HL-60/S4 (cell line): ENCODE results near the gene ZC3H7B.

Experiments
- in situ Hi-C: fragments of 300-500 bp; cut with MboI; formaldehyde crosslinking; loops from 2 replicates; pipeline ENCODE4 v1.14.3; 2022; ENCODE audit warnings: low sequenced_read_pairs

Gene ZC3H7B, protein sequence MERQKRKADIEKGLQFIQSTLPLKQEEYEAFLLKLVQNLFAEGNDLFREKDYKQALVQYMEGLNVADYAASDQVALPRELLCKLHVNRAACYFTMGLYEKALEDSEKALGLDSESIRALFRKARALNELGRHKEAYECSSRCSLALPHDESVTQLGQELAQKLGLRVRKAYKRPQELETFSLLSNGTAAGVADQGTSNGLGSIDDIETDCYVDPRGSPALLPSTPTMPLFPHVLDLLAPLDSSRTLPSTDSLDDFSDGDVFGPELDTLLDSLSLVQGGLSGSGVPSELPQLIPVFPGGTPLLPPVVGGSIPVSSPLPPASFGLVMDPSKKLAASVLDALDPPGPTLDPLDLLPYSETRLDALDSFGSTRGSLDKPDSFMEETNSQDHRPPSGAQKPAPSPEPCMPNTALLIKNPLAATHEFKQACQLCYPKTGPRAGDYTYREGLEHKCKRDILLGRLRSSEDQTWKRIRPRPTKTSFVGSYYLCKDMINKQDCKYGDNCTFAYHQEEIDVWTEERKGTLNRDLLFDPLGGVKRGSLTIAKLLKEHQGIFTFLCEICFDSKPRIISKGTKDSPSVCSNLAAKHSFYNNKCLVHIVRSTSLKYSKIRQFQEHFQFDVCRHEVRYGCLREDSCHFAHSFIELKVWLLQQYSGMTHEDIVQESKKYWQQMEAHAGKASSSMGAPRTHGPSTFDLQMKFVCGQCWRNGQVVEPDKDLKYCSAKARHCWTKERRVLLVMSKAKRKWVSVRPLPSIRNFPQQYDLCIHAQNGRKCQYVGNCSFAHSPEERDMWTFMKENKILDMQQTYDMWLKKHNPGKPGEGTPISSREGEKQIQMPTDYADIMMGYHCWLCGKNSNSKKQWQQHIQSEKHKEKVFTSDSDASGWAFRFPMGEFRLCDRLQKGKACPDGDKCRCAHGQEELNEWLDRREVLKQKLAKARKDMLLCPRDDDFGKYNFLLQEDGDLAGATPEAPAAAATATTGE

DNA sequence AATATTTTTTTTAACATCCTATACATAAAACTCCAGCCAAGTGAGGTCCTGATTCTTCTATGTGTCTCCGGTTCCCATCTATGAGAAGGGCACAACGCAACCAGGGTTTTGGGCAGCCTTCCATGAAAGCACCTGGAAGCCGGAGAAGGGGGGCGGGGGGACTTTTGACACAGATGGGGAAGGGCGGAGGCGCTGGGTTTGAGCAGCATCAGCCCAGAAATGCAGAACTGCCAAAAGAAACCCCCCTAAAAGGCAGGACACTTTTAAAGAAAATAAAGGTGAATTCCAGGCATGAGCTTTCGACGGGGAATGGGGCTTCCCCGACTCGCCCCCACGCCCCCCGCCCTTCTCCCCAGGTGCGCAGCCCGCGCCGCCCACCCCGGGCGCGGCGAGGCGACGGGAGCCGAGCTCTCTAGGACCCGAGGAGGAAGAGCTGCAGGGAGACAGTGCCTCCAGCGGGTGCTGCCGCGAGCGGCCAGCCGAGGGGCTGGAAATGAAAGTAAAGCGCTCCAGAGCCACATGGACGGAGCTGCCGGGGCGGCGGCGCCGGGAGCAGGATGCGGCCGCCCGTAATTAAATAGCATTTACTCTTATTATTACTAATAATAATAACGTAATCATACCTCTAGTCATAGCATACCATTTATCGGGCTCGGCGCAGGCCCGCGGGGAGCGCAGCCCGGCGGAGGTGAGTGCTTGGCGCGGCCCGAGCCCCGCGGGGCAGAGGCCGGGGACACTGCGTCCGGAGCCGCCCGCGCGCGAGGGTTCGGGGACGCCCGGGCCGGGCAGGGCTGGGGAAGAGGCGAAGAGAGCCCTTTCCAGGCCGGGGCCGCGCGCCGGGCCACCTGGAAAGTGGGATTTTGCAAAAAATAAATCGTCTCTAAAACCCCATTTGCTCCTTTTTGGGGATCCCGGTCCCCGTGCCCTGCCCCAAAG, at the start of gene ZC3H7B:
TSS of gene ZC3H7B (plus strand) at position 441 of the 936 bp plus-strand sequence. CDS start 19,136 bp downstream, outside the sequence.
- in situ Hi-C loops = no loop called here

DNA sequence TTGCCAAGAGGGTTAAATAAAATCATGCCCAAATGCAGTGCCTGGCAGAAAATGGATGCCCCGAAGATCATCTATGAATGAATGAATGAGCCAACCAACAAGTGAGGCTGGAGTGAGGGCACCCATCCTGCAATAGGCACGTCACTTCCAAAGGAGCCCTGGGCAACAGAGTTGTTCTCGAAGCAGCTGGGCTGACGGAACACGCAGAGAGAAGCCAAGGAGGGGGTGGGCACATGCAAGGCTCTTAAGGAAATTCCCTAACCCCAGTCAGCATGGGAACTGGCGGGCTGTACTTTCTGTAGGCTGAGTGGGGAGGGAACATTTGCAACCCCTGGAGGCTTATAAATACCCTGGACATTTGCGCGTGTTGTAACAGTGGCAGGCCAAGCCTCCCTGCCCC, 49.0 kb upstream of the ZC3H7B start:
- in situ Hi-C loops = loop anchor here (10.0 kb wide), 1 partner anchor 328 kb away; no protein-coding TSS in a partner anchor

DNA sequence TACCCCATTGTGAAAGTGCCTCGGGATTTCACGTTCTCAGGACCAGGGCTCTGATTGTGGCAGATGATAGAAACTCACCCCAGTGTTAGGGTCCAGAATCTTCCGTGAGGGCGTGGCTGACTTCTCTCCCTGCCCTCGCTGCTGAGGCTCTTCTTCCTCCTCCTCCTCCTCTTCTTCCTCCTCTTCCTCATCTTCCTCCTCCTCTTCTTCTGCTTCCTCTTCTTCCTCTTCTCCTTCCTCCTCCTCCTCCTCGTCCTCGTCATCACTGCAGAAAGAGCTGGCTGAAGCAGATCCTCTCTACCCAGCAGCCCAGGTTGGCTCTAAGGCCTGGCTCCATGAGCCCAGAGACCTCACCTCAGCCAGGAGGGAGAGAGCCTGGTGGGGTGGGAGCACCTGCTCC, 47.1 kb upstream of the ZC3H7B start:
- in situ Hi-C loops = loop anchor here (10.0 kb wide), 1 partner anchor 329 kb away; no protein-coding TSS in a partner anchor

DNA sequence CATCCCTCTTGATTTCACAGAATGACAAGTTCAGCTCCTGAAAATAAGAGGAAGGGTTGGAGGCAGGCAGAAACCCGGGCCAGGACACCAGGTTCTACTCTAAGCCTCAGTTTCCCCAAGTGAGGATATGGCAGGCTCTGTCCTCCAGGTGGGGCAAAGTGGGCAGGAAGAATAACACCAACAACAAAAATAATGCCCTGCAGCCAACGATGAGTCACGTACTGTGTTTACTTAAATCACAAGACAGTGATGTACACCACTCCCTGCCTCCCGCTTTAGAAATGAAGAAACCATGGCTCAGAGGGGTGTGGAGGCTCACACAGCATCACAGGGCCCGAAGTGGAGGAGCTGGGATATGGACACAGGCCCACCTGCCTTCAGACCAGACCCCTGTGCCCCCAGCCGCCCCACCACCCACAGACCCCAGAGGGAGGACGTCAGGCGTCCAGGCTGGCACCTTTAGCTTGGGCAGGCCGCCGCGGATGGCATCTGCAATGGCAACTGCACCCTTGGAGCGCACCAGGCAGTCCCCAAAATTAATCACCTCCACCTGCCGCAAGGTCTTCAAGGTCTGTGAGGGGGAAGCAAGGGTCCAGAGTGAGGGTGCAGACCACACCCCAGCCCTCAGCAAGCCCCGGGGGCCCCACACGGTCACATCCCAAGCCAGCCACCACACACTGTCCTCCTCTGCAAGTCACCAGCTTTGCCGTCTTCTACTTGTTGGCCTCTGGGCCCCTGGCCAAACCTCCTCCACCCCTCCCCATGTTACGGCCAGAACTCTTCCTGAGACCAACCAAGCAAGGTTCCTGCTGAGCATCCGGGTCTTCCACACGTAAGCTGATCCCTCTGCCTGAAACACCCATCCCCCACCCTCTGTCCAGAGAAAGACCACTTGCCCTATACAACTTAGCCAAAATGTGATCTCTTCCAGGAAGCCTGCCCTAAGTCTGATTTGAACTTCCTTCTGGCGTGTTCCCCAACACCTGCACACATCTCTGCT, 44.8 kb upstream of the ZC3H7B start:
- in situ Hi-C loops = loop anchor here (10.0 kb wide), 1 partner anchor 332 kb away; no protein-coding TSS in a partner anchor

DNA sequence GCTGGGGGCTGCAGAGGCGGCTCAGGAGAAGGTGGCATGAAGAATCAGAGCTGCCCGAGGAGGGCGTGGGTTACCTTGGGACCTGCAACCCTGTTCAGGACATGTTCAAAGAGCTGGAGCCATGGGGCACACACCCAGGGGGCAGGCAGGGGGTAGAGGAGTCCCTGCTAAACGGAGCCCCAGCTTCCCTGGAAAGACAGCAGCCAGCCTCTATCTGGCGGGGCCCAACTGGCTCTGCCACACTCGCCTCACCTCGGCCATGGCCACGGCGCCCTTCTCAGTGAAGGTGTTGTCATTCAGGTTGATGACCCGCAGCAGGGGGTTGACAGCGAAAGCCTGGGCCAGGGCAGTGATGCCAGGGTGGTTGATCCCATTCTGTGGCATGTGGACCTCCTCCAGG, 43.6 kb upstream of the ZC3H7B start:
- in situ Hi-C loops = loop anchor here (10.0 kb wide), 1 partner anchor 333 kb away; no protein-coding TSS in a partner anchor

DNA sequence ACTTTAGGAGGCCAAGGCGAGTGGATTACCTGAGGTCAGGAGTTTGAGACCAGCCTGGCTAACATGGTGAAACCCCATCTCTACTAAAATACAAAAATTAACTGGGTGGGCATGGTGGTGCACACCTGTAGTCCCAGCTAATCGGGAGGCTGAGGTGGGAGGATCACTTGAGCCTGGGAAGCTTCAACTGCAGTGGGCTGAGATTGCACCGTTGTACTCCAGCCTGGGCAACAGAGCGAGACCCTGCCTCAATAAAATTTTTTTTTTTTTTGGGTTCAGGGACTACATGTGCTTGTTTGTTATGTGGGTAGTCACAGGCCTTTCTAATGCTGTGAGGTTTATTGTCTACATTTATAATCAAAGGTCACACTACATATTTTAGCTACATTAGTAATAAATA, 41.6 kb upstream of the ZC3H7B start:
- in situ Hi-C loops = loop anchor here (10.0 kb wide), 1 partner anchor 335 kb away; no protein-coding TSS in a partner anchor

DNA sequence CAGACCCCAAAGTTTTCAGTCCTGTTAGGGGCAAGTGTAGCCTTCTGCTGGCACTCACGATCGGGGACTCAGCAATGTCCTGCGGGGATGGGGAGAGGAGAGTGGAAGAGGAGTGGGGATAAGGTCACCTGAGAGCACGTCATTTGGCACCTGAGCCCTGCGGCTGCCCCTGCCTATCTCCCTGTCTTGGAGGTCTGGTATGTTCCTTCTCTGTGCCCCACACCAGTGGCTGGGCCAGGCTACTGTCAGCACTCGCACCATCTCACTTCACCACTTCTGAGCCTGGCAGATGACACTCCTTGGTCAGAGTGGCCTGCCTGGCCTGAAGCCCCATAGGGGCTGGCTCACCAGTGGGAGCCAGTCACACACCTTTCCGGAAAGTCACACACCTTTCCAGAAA, 40.5 kb upstream of the ZC3H7B start:
- in situ Hi-C loops = no loop called here

DNA sequence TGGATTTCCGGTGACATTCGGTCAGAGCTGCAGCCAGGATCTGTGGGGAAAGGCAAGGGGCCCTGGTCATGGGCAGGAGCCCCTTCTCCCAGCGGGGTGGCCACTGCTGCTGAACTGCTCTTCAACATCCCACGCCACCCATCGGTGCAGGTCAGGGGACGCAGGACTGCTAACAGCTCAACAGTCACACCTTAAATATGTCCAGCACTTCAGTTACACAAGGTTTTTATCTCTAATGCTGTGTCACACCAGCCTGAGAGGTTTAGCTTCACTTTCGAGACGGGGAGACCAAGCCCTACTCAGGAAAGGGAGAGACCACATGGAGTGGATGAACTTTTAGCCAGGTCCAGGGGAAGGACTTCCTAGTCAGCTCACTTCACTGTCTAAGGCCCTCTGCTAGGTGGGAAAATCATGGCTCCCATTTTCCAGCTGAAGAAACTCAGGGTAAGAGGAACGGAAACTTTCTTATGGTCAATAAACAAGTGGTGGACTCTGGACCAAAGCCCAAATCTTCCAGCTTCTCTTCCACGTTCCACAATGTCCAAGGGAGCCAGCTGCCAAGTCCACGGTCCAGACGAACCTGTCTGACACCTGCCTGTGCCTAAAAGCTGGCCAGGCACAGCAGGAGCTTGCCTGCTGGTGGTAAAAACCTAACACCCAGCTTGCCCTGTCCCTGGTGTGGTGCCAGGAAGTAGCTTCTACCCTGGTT, 39.6 kb upstream of the ZC3H7B start:
- in situ Hi-C loops = no loop called here

DNA sequence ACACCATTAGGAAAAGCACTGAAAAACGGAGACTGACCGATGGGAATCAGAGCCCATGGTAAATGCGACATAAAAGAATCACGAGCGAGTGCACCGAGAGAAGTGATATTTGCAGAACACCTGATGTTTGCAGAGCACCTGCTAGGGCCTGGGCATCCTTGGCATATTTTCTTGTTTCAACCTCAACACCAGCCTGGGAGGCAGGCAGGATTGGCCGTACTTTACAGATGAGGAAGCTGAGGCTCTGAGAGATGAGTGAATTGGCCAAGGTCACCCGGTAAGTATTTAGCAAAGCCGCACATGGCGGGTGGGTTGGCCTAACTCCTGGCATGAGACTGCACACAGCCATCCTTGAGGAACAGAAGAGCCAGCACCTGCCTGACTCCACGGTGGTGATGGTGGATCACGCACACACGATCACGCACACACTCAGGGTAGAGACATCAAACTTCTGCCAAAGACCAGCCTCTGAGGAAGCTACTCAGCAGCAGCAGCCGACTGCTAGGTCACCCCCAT, 39.0 kb upstream of the ZC3H7B start:
- in situ Hi-C loops = no loop called here

DNA sequence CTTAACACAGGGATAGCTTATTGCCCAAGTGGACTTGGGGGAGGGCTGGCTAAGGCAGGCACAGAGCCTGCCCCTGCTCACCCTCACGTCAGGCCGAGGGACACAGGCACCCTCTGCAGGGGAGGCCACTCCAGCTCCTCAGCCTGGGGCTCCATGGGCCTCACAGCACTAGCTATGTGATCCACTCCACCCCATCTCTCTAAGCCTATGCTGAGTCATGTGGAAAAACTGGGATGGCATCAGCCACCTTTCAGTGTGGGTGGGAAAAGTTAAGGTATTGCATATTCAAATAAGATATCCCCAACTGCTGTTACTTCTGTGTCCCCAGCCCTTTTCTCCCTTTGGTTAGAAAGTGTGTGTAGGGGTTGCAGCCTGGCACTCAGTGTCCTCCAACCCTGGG, 37.6 kb upstream of the ZC3H7B start:
- in situ Hi-C loops = no loop called here

DNA sequence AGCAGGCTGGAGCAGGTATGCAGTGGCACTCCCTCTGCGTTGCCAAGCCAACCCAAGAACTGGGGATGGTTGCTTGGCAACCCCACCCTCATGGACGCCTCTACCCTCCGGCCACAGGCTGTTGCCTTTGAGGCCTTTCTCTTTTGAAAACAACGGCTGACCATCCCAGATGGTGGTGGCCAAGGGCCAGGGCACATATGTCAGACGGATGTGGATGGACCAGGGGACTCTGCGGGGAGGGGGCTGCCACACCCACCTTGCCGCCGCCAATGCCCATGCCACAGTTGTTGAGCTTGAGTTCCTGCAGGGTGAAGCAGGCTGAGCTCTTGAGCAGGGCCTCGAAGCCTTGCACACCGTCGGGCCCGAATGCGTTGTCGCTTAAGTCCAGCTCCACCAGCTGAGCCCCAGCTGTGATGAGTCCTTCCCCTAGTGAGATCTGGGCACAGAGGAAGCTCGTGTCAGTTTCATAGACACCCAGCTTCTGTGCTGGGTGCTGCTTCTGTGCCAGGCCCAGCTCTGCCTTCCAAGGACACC, 36.9 kb upstream of the ZC3H7B start:
- in situ Hi-C loops = no loop called here

DNA sequence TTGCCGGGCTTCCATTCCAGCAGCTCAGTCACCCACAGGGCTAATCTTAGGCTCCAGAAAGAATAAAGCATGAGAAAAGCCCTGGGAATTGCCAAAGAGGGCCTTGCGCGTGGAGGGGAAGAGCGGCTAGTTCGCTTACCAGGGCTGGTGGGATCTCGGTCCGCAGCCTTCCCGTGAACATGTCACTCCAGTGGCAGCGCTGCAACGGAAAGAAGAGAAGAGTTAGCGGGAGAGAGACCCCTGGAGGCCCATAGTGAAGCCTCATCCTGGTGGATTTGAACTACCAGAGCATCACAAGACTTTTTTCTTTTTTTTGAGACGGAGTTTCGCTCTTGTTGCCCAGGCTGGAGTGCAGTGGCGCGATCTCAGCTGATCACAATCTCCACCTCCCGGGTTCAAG, 33.4 kb upstream of the ZC3H7B start:
- in situ Hi-C loops = no loop called here

DNA sequence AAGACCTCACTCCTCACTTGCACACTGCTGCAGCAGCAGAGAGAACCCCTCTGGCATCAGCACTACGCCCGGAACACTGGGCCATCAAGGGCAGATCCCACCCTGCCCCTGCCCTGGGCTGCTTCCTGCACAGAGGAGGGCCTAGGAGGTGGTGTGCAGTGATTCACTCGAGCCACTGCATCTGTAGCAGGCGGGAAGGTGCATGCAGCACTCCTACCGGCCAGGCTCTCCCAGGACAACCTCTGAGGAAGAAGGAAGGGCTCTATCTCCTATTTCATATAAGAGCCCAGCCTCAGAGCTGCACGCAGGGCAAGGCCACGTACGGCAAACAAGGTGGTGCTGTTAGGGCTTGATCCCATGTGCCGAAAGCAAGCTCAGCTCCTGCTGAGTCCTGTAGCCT, 29.5 kb upstream of the ZC3H7B start:
- in situ Hi-C loops = no loop called here

DNA sequence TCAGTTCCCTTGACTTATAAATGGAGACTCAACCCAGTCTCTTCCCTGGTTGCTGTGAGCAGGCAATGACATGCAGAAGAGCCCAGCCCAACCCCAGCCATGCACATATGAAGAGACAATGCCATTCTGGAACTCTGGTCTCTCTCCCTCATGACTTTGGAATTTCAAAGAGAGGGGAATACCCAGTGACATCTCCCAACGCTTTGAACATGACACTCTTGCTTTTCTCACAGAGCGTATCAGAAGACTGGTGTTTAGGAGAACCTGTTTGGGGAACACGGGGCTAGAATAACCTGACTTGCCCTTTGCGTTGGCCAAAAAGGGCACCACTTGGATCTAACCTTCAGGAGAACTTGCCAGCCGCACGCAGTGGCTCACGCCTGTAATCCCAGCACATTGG, 28.2 kb upstream of the ZC3H7B start:
- in situ Hi-C loops = no loop called here

DNA sequence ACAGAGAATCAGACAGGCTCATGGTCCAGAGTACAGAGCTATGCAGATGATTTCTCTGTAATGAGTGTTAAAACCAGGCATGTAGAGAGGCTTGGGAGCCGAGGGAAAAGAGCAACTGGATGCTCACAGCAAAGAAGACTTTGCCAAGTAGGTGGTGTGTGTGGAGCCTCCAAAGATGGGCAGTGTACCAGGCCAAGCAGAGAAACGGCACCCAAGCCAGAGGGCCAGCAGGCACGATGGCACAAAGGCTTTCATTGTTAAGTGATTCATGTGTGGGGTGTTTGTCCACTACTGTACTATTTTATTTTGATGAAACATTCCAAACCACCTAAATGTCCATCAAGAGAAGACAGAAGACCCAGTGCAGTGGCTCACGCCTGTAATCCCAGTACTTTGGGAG, 26.5 kb upstream of the ZC3H7B start:
- in situ Hi-C loops = no loop called here

DNA sequence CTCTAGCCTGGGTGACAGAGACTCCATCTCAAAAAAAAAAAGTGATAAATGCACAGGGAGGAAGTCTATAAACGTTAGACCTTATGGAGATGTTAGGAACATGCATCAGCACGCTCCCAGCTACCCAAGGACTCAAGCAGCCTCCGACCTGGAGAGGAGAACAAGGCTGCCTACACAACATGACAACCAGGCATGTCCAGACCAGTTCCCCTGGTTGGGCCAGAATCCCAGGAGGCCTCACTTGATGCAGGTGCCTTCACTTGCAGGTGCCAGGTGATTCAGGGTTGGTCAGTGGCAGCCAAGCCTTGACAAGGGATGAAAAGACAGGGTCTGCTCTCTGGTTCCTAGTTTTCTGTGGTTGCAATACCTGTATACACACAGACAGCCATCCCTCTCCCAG, 21.3 kb upstream of the ZC3H7B start:
- in situ Hi-C loops = no loop called here

DNA sequence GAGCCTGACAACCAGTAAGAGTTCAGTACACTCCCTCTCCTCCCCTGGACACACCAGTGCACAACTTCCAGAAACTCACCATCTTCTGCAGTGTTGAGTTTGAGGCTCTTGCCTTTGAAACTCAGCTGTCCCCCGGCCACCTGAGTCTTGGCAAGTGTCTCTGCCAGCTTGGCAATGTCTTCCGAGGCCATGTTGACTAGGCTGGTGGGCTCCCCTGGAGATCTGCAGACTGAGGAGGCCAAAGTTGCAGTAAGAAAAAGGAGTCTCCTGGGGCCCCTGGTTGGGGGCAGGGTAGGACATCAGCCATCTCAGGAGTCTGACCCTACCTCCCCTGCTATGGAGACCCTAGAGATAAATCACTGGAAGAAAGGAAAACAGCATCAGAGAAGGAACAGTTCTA, 20.5 kb upstream of the ZC3H7B start:
- in situ Hi-C loops = no loop called here

DNA sequence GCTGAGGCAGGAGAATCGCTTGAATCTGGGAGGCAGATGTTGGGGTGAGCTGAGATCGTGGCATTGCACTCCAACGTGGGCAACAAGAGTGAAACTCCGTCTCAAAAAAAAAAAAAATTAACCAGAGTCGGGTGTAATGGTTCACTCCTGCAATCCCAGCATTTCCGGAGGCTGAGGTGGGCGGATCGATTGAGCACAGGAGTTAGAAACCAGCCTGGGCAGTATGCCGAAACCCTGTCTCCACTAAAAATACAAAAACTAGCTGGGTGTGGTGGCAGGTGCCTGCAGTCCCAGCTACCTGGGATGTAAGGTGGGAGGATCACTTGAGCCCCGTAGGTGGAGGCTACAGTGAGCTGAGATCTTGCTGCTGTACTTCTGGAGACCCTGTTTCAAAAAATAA, 16.9 kb upstream of the ZC3H7B start:
- in situ Hi-C loops = no loop called here
